ENCODE data around the gene LSM14B. TPM values are rescaled to one million over a fixed set of nuclear protein-coding genes. Genes with fewer than 3 reads are reported as not detected.

The LSM14B gene
- total RNA-seq, 2 experiments from 2014 or later = 42.4 to 42.8 TPM

- Mint-ChIP-seq H3K36me3 (ENCODE audit: low read depth) (peaks cover 31% of the 10 kb centered on the region), H3K4me3 (no peak overlapping the region), H3K27ac (no peak overlapping the region), H3K4me1 (ENCODE audit: low read depth) (peaks cover 16% of the 10 kb centered on the region), H3K9me3 (ENCODE audit: insufficient read depth) (no peaks in the 10 kb centered on the region), H3K27me3 (ENCODE audit: low read depth) (no peaks in the 10 kb centered on the region)
- ChIA-PET POLR2A (no interaction called here), CTCF (no interaction called here)
- ATAC-seq = no peak
- DNase-seq = no peak
These were observed 40.6 kb downstream of the LSM14B start for GRCh38 chr20:62162765-62163484.

GRCh38 chr20:62163485-62163865 is 41.2 kb downstream of the LSM14B start:
- DNase-seq (no peak), ATAC-seq (no peak)
- no peak overlapping the region for H3K27ac Mint-ChIP-seq
- H3K36me3 Mint-ChIP-seq (ENCODE audit: low read depth) = peaks cover 33% of the 10 kb centered on the region
- no peaks in the 10 kb centered on the region for H3K9me3 Mint-ChIP-seq (ENCODE audit: insufficient read depth)
- no peak overlapping the region for H3K4me3 Mint-ChIP-seq
- ChIA-PET POLR2A (no interaction called here), CTCF (no interaction called here)
- peaks cover 15% of the 10 kb centered on the region for H3K4me1 Mint-ChIP-seq (ENCODE audit: low read depth)
- H3K27me3 Mint-ChIP-seq (ENCODE audit: low read depth) = no peaks in the 10 kb centered on the region

GRCh38 chr20:62163986-62164762 is 41.9 kb downstream of the LSM14B start:
- no peak overlapping the region for H3K27ac Mint-ChIP-seq
- CTCF ChIA-PET = no interaction called here

GRCh38 chr20:62164879-62165761 is 42.8 kb downstream of the LSM14B start:
- Mint-ChIP-seq H3K27ac (no peak overlapping the region), H3K4me3 (no peak overlapping the region), H3K27me3 (ENCODE audit: low read depth) (no peaks in the 10 kb centered on the region), H3K9me3 (ENCODE audit: insufficient read depth) (no peaks in the 10 kb centered on the region), H3K36me3 (ENCODE audit: low read depth) (peaks cover 26% of the 10 kb centered on the region), H3K4me1 (ENCODE audit: low read depth) (peaks cover 5% of the 10 kb centered on the region)
- ChIA-PET CTCF (no interaction called here), POLR2A (no interaction called here)
- DNase-seq = no peak
- no peak for ATAC-seq

More at GRCh38 chr20:62163986-62164762, 41.9 kb downstream of the LSM14B start:
- H3K4me1 Mint-ChIP-seq (ENCODE audit: low read depth) = peaks cover 12% of the 10 kb centered on the region
- POLR2A ChIA-PET = no interaction called here
- H3K36me3 Mint-ChIP-seq (ENCODE audit: low read depth) = peaks cover 30% of the 10 kb centered on the region
- no peak for ATAC-seq
- DNase-seq = no peak
- H3K27me3 Mint-ChIP-seq (ENCODE audit: low read depth) = no peaks in the 10 kb centered on the region
- H3K9me3 Mint-ChIP-seq (ENCODE audit: insufficient read depth) = no peaks in the 10 kb centered on the region
- H3K4me3 Mint-ChIP-seq = no peak overlapping the region

DNA sequence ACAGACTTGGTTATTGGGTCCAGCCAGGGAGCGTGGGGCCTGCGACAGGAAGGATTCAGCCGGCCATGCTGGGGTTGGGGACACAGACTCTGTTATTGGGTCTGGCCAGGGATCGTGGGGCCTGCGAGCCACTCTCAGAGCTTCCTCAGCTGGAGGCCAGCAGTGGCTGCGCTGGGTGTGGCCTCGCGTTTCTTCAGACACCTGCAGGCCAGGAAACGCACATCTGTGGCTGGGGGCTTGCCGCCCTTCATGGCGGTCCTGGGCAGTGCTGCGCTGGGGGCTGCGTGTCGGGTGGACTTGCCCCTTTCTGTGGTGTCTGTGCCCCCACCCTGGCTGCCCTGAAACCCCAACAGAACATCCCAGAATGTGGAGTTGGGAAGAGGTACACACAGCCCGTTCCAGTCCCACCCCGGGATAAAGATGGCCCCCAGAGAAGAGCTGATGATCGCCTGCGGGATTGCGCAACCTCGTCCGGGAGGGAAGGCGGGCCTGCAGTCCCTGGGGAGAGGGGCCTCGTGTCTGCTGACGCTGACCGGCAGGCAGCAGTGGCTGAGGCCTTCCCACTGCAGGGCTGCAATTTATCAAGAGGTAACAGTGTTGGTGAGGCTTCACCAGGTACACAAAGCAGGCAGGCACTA is 43.6 kb downstream of the LSM14B start:
- H3K4me1 Mint-ChIP-seq (ENCODE audit: low read depth) = no peaks in the 10 kb centered on the region
- H3K27ac Mint-ChIP-seq = no peak overlapping the region
- CTCF ChIA-PET = no interaction called here
- DNase-seq (no peak), ATAC-seq (no peak)
- no peak overlapping the region for H3K4me3 Mint-ChIP-seq
- H3K36me3 Mint-ChIP-seq (ENCODE audit: low read depth) = peaks cover 22% of the 10 kb centered on the region
- H3K9me3 Mint-ChIP-seq (ENCODE audit: insufficient read depth) = no peaks in the 10 kb centered on the region
- POLR2A ChIA-PET = no interaction called here
- H3K27me3 Mint-ChIP-seq (ENCODE audit: low read depth) = no peaks in the 10 kb centered on the region

GRCh38 chr20:62167474-62167873 is 45.2 kb downstream of the LSM14B start:
- Mint-ChIP-seq H3K4me1 (ENCODE audit: low read depth) (no peaks in the 10 kb centered on the region), H3K27ac (no peak overlapping the region), H3K36me3 (ENCODE audit: low read depth) (peaks cover 19% of the 10 kb centered on the region), H3K27me3 (ENCODE audit: low read depth) (no peaks in the 10 kb centered on the region), H3K9me3 (ENCODE audit: insufficient read depth) (no peaks in the 10 kb centered on the region), H3K4me3 (no peak overlapping the region)
- ChIA-PET POLR2A (no interaction called here), CTCF (interaction anchor here (1.3 kb wide), 1 partner anchor 157 kb away, joined by 5 read pairs; no protein-coding TSS in a partner anchor)
- ATAC-seq (no peak), DNase-seq (no peak)

GRCh38 chr20:62168061-62168460 is 45.8 kb downstream of the LSM14B start:
- POLR2A ChIA-PET = no interaction called here
- no peaks in the 10 kb centered on the region for H3K9me3 Mint-ChIP-seq (ENCODE audit: insufficient read depth)
- no peaks in the 10 kb centered on the region for H3K4me1 Mint-ChIP-seq (ENCODE audit: low read depth)
- CTCF ChIA-PET = no interaction called here
- no peak overlapping the region for H3K4me3 Mint-ChIP-seq
- ATAC-seq (no peak), DNase-seq (no peak)
- H3K27ac Mint-ChIP-seq = no peak overlapping the region
- no peaks in the 10 kb centered on the region for H3K27me3 Mint-ChIP-seq (ENCODE audit: low read depth)
- peaks cover 19% of the 10 kb centered on the region for H3K36me3 Mint-ChIP-seq (ENCODE audit: low read depth)

- POLR2A ChIA-PET = no interaction called here
These were observed 46.7 kb downstream of the LSM14B start for GRCh38 chr20:62168890-62169435.

DNA sequence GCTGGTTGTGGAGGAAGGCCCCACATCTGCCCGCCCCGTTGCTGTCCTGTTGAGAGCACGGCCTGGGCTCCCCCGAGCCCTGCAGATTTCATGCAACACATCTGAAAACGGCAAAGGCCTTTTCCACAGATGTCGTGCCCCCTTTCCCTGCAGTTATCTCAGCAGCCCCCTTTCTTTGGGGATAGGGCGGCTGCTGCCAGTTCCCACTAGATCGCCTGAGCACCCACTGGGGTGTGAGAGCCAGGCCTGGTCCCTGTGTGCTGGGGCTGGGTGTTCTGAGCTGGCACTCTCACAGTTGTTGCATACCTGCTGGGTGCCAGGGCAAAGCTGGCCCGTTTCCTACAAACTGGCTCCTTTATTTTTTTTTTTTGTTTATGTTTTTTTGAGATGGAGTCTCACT is 48.3 kb downstream of the LSM14B start:
- ChIA-PET POLR2A (no interaction called here), CTCF (no interaction called here)
- no peaks in the 10 kb centered on the region for H3K9me3 Mint-ChIP-seq (ENCODE audit: insufficient read depth)
- H3K36me3 Mint-ChIP-seq (ENCODE audit: low read depth) = peaks cover 20% of the 10 kb centered on the region
- H3K4me3 Mint-ChIP-seq = no peak overlapping the region
- ATAC-seq = no peak
- H3K4me1 Mint-ChIP-seq (ENCODE audit: low read depth) = no peaks in the 10 kb centered on the region
- H3K27ac Mint-ChIP-seq = no peak overlapping the region
- H3K27me3 Mint-ChIP-seq (ENCODE audit: low read depth) = no peaks in the 10 kb centered on the region
- no peak for DNase-seq

More at GRCh38 chr20:62168890-62169435, 46.7 kb downstream of the LSM14B start:
- H3K27ac Mint-ChIP-seq = no peak overlapping the region
- H3K36me3 Mint-ChIP-seq (ENCODE audit: low read depth) = peaks cover 15% of the 10 kb centered on the region
- H3K4me1 Mint-ChIP-seq (ENCODE audit: low read depth) = no peaks in the 10 kb centered on the region
- DNase-seq (no peak), ATAC-seq (no peak)
- no peaks in the 10 kb centered on the region for H3K9me3 Mint-ChIP-seq (ENCODE audit: insufficient read depth)
- no peak overlapping the region for H3K4me3 Mint-ChIP-seq
- H3K27me3 Mint-ChIP-seq (ENCODE audit: low read depth) = no peaks in the 10 kb centered on the region
- CTCF ChIA-PET = no interaction called here

- Mint-ChIP-seq H3K36me3 (ENCODE audit: low read depth) (peaks cover 17% of the 10 kb centered on the region), H3K27ac (no peak overlapping the region), H3K4me3 (no peak overlapping the region), H3K27me3 (ENCODE audit: low read depth) (no peaks in the 10 kb centered on the region), H3K9me3 (ENCODE audit: insufficient read depth) (no peaks in the 10 kb centered on the region), H3K4me1 (ENCODE audit: low read depth) (no peaks in the 10 kb centered on the region)
- no peak for DNase-seq
- ChIA-PET POLR2A (no interaction called here), CTCF (no interaction called here)
- ATAC-seq = no peak
These were observed 49.0 kb downstream of the LSM14B start for GRCh38 chr20:62171245-62171644.

DNA sequence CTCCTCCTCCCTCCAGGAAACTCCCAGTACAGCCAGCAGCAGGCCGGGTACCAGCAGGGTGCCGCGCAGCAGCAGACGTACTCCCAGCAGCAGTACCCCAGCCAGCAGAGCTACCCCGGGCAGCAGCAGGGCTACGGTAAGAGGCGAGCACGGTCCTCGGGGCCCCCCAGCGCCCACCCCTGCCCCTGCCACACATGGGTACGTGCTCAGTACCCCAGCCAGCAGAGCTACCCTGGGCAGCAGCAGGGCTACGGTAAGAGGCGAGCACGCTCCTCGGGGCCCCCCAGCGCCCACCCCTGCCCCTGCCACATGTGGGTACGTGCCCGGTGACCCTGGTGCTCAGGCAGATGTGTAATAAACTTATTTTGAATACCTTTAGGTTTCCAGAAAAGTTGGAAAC is 50.4 kb downstream of the LSM14B start:
- DNase-seq (no peak), ATAC-seq (no peak)
- Mint-ChIP-seq H3K4me3 (no peak overlapping the region), H3K9me3 (ENCODE audit: insufficient read depth) (no peaks in the 10 kb centered on the region), H3K27me3 (ENCODE audit: low read depth) (no peaks in the 10 kb centered on the region), H3K27ac (no peak overlapping the region), H3K4me1 (ENCODE audit: low read depth) (no peaks in the 10 kb centered on the region), H3K36me3 (ENCODE audit: low read depth) (peaks cover 15% of the 10 kb centered on the region)
- CTCF ChIA-PET = no interaction called here
- POLR2A ChIA-PET = no interaction called here

All from activated CD8-positive, alpha-beta T cell treated with anti-CD3 and anti-CD28 coated beads, Interleukin-2, amount 10 ng/mL, durations not matched to agents 7 days and 5 days (primary cell).